ENCODE measurements around the gene SCML2.

DNA sequence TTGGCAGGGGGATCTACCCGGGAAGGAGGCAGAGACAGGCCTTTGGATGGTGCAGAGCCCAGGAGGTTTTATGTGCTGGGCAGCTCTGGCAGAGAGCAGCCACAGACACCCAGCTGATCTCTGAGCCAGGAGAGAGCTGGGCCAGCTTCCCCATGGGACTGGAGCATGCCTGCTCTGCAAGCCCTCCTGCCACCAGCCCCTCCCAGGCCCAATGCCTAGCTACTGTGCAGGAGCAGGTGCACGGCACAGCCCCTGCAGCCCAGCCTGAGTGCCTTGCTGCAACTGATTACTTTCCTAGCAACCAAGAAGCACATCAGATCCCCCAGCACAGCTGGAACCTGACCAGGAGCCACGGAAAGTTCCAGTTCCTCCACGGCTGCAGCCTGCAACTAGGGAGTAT lies 76.0 kb downstream of the SCML2 start:
- TF ChIP-seq CTCF (IDR thresholded peaks at IDR 0.05; ENCODE audit: low read depth, low read length, poor library complexity, severe bottlenecking) (no peak), EZH2phosphoT487 (IDR thresholded peaks at IDR 0.05; ENCODE audit: borderline replicate concordance, low read length) (no peak)

All from DOHH2 (cell line).